K562 (cell line): Measurements from ENCODE around the gene PAF1. TPM values are rescaled to one million over a fixed set of nuclear protein-coding genes. Genes with fewer than 3 reads are reported as not detected.

Source experiments
- ATF7 ChIP-seq: fragments of 450-650 bp; IDR thresholded peaks from 2 replicates; pipeline ENCODE4 v1.7.1; 2014; ENCODE audit warnings: mild to moderate bottlenecking, moderate library complexity
- BHLHE40 ChIP-seq: IDR thresholded peaks from 2 replicates; pipeline ENCODE4 v1.6.1; 2011; ENCODE audit warnings: low read length, improper control_type of control experiment
- C11orf30 ChIP-seq: fragments of 450-650 bp; IDR thresholded peaks from 2 replicates; pipeline ENCODE4 v1.6.1; 2016; ENCODE audit warnings: low read depth, mild to moderate bottlenecking
- CCAR2 ChIP-seq: fragments of 200-400 bp; formaldehyde crosslinking; IDR thresholded peaks from 2 replicates; pipeline ENCODE4 v1.6.1; 2017; ENCODE audit warnings: mild to moderate bottlenecking, low read depth, low read length
- DMBX1 ChIP-seq: fragments of 250-450 bp; sonication (Bioruptor Pico); IDR thresholded peaks from 2 replicates; pipeline ENCODE4 v1.8.0; 2022; ENCODE audit warnings: inconsistent platforms, mild to moderate bottlenecking, moderate library complexity, borderline replicate concordance
- FOS ChIP-seq: IDR thresholded peaks from 3 replicates; pipeline ENCODE4 v1.6.1; 2011; ENCODE audit not compliant: insufficient read length; ENCODE audit errors: extremely low read depth
- HNRNPUL1 ChIP-seq: fragments of 200-400 bp; formaldehyde crosslinking; IDR thresholded peaks from 2 replicates; pipeline ENCODE4 v1.6.1; 2017; ENCODE audit warnings: low read length
- KDM4B ChIP-seq, 2 experiments: fragments of 450-650 bp in 1 of 2; sonication (generic) in 1 of 2; IDR thresholded peaks; 2 replicates each; pipeline ENCODE4 v1.6.1; 2016 to 2017; ENCODE audit warnings: borderline replicate concordance in 2 of 2, antibody characterized with exemption in 1 of 2, low read depth in 1 of 2, mild to moderate bottlenecking in 1 of 2
- KLF16 ChIP-seq: IDR thresholded peaks from 2 replicates; pipeline ENCODE4 v1.6.1; 2016; ENCODE audit warnings: antibody characterized with exemption
- MECOM ChIP-seq: fragments of 250-450 bp; sonication (Bioruptor Pico); IDR thresholded peaks from 2 replicates; pipeline ENCODE4 v1.8.0; 2022; ENCODE audit warnings: inconsistent platforms
- MXI1 ChIP-seq: IDR thresholded peaks from 2 replicates; pipeline ENCODE4 v1.6.1; 2011; ENCODE audit warnings: low read depth, mild to moderate bottlenecking, improper control_type of control experiment, low read length
- NCOA1 ChIP-seq: fragments of 450-650 bp; IDR thresholded peaks from 2 replicates; pipeline ENCODE4 v1.6.1; 2016; ENCODE audit warnings: low read depth
- NFATC3 ChIP-seq: fragments of 450-650 bp; IDR thresholded peaks from 2 replicates; pipeline ENCODE4 v1.6.1; 2017; ENCODE audit warnings: mild to moderate bottlenecking
- PCBP2 ChIP-seq: fragments of 200-400 bp; formaldehyde crosslinking; IDR thresholded peaks from 2 replicates; pipeline ENCODE4 v1.6.1; 2018; ENCODE audit warnings: low read length, low read depth, mild to moderate bottlenecking, moderate library complexity; ENCODE audit not compliant: poor library complexity, severe bottlenecking
- PRMT5 ChIP-seq: sonication (generic); formaldehyde crosslinking; IDR thresholded peaks from 2 replicates; pipeline ENCODE4 v1.5.0; 2020; ENCODE audit warnings: missing genetic modification reagents
- RFX7 ChIP-seq: fragments of 250-450 bp; sonication (Bioruptor Pico); IDR thresholded peaks from 2 replicates; pipeline ENCODE4 v1.5.1; 2021; ENCODE audit warnings: mild to moderate bottlenecking
- SMAD1 ChIP-seq: fragments of 150-350 bp; IDR thresholded peaks from 2 replicates; pipeline ENCODE4 v1.6.1; 2014; ENCODE audit warnings: low read length, low read depth; ENCODE audit not compliant: partially characterized antibody
- TAF15 ChIP-seq: fragments of 200-400 bp; formaldehyde crosslinking; IDR thresholded peaks from 2 replicates; pipeline ENCODE4 v1.6.1; 2017; ENCODE audit warnings: mild to moderate bottlenecking, low read depth, low read length, moderate library complexity
- TAF7 ChIP-seq: fragments of 450-650 bp; IDR thresholded peaks from 2 replicates; pipeline ENCODE4 v1.6.1; 2016; ENCODE audit warnings: missing genetic modification characterization, missing compliant biosample characterization
- TCF3 ChIP-seq: sonication (generic); formaldehyde crosslinking; IDR thresholded peaks from 2 replicates; pipeline ENCODE4 v1.4.0; 2020; ENCODE audit warnings: mild to moderate bottlenecking, missing genetic modification reagents
- TEAD2 ChIP-seq: fragments of 450-650 bp; IDR thresholded peaks from 2 replicates; pipeline ENCODE4 v1.6.1; 2016; ENCODE audit warnings: missing genetic modification characterization, control low read depth, missing compliant biosample characterization
- ZBTB8A ChIP-seq: fragments of 450-650 bp; IDR thresholded peaks from 2 replicates; pipeline ENCODE4 v1.6.1; 2018; ENCODE audit warnings: mild to moderate bottlenecking, moderate library complexity; ENCODE audit not compliant: partially characterized antibody
- ZNF444 ChIP-seq: fragments of 250-450 bp; sonication (Bioruptor Pico); IDR thresholded peaks from 2 replicates; pipeline ENCODE4 v1.4.0; 2020; ENCODE audit warnings: mild to moderate bottlenecking, moderate library complexity
- ZNF668 ChIP-seq: fragments of 250-450 bp; sonication (Bioruptor Pico); IDR thresholded peaks from 2 replicates; pipeline ENCODE4 v1.8.0; 2022; ENCODE audit warnings: mild to moderate bottlenecking, inconsistent platforms
- ZNF766 ChIP-seq: fragments of 200-800 bp; sonication (Bioruptor generic); conservative IDR thresholded peaks from 2 replicates; pipeline ENCODE4 v1.6.1; 2016; ENCODE audit warnings: missing genetic modification characterization, missing compliant biosample characterization
- ZSCAN32 ChIP-seq: fragments of 450-650 bp; formaldehyde crosslinking; IDR thresholded peaks from 2 replicates; pipeline ENCODE4 v1.4.0; 2020; ENCODE audit warnings: mild to moderate bottlenecking, moderate library complexity
- polyA plus RNA-seq, 8 experiments: library from polyadenylated mRNA; depleted of rRNA in 4 of 8; stranded (reverse) in 5 of 8; unstranded in 3 of 8; fragments of >200 nt; fragmentation: Nextera tagmentation in 2 of 8; fragmentation: Illumina TruSeq in 1 of 8; extraction: Ambion mirVana in 2 of 8; extraction: Trizol in 1 of 8; gene quantifications; 2 replicates each; pipeline versions ENCODE4 v1.2.1 to v1.2.3, GENCODE V29; 2011 to 2014; ENCODE audit warnings: inconsistent platforms in 1 of 8, missing spikeins in 1 of 8
- total RNA-seq, 7 experiments: library from RNA; depleted of rRNA in 6 of 7; stranded (reverse); fragments of >200 nt in 6 of 7; fragmentation: Illumina TruSeq in 2 of 7; extraction: Trizol in 2 of 7; gene quantifications; 2 replicates each; pipeline versions ENCODE4 v1.2.1 to v1.2.3, GENCODE V29; 2011 to 2021; ENCODE audit warnings: low replicate concordance in 1 of 7
- TF ChIP-seq, protein P1 (sequence below): sonication (generic); formaldehyde crosslinking; IDR thresholded peaks from 2 replicates; pipeline ENCODE4 v1.4.0; 2020; ENCODE audit warnings: mild to moderate bottlenecking, missing genetic modification reagents
- TF ChIP-seq, protein P2 (sequence below): fragments of 450-650 bp; IDR thresholded peaks from 2 replicates; pipeline ENCODE4 v1.6.1; 2016; ENCODE audit warnings: borderline replicate concordance

Gene PAF1
- total and polyA plus RNA-seq, 9 of the 15 experiments (the other 6 are each of a cell fraction or from before 2014, with no cell fraction given): 1.5 to 45.0 (median 33.8) TPM

DNA sequence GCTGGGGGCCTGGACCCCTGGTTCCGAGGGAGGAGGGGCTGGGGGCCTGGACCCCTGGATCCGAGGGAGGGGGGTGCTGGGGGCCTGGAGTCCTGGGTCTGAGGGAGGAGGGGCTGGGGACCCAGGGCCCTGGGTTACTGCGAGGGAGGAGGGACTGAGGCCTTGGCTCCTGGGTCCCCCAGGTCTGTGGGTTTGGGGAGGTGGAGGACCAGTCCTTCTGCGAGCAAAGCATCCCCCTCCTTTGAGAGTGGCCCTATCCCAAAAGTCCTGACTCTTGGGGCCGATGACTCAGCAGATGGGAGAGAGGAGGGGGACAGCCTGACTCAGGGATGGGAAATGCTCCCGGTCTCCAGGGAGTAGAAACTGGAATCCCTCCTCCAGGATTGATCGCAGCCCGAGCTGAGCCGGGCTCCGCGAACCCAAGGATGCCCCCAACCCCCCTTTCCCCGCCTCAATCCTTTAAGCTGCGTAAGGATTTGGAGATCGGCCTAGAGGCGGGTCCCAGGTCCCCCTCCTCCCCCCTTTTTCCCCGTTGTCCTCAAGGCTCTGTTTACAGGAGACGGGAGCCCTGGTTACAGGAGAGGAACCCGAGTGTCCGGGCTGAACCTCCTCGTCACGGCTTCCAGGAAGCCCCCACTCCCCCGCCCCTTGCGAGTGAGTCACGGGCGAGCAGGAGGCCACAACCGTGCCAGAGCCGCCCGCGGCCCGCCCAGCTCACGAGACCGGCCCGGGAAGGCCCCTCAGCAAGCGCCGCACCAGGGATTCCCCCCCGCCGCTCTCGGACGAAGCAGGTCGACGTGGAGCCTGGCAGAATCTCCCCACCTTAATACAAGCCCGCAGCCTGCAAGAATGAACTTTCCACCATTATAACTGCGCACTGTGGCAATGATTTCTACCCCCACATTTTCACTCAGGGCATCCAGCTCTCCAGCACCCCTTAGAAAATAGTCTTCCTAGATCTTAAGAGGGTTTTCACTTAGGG lies 12.7 kb upstream of the PAF1 start (continued):
- TF ChIP-seq, protein P1, sequence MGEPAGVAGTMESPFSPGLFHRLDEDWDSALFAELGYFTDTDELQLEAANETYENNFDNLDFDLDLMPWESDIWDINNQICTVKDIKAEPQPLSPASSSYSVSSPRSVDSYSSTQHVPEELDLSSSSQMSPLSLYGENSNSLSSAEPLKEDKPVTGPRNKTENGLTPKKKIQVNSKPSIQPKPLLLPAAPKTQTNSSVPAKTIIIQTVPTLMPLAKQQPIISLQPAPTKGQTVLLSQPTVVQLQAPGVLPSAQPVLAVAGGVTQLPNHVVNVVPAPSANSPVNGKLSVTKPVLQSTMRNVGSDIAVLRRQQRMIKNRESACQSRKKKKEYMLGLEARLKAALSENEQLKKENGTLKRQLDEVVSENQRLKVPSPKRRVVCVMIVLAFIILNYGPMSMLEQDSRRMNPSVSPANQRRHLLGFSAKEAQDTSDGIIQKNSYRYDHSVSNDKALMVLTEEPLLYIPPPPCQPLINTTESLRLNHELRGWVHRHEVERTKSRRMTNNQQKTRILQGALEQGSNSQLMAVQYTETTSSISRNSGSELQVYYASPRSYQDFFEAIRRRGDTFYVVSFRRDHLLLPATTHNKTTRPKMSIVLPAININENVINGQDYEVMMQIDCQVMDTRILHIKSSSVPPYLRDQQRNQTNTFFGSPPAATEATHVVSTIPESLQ (CRISPR knock-in tag): 0 out of 2 replicates have a peak, but pooled peaks have one; percentile 6
- TF ChIP-seq ZNF766: no peak
- no peak for TF ChIP-seq SMAD1
- no peak for TF ChIP-seq ZBTB8A
- no peak for TF ChIP-seq MXI1
- TF ChIP-seq RFX7: no peak
- TF ChIP-seq PRMT5: no peak
- TF ChIP-seq, protein P2, sequence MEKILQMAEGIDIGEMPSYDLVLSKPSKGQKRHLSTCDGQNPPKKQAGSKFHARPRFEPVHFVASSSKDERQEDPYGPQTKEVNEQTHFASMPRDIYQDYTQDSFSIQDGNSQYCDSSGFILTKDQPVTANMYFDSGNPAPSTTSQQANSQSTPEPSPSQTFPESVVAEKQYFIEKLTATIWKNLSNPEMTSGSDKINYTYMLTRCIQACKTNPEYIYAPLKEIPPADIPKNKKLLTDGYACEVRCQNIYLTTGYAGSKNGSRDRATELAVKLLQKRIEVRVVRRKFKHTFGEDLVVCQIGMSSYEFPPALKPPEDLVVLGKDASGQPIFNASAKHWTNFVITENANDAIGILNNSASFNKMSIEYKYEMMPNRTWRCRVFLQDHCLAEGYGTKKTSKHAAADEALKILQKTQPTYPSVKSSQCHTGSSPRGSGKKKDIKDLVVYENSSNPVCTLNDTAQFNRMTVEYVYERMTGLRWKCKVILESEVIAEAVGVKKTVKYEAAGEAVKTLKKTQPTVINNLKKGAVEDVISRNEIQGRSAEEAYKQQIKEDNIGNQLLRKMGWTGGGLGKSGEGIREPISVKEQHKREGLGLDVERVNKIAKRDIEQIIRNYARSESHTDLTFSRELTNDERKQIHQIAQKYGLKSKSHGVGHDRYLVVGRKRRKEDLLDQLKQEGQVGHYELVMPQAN: no peak
- TF ChIP-seq TAF7 (tag): no peak
- peak; percentile 92 for TF ChIP-seq C11orf30
- peak; percentile 100 for TF ChIP-seq BHLHE40
- no peak for TF ChIP-seq ZNF444 (CRISPR knock-in tag)
- TF ChIP-seq ATF7: peak; percentile 83
- no peak for TF ChIP-seq TCF3 (CRISPR knock-in tag)
- no peak for TF ChIP-seq NCOA1
- no peak for TF ChIP-seq KLF16
- TF ChIP-seq MECOM (CRISPR knock-in tag): no peak
- no peak for TF ChIP-seq CCAR2
- TF ChIP-seq PCBP2: no peak
- no peak for TF ChIP-seq HNRNPUL1
- no peak for TF ChIP-seq FOS
- TF ChIP-seq ZSCAN32 (CRISPR knock-in tag): no peak
- TF ChIP-seq ZNF668 (CRISPR knock-in tag): no peak
- peak; percentile 91 for TF ChIP-seq NFATC3
- TF ChIP-seq TEAD2: no peak
- TF ChIP-seq DMBX1 (CRISPR knock-in tag): no peak
- no peak for TF ChIP-seq TAF15
- TF ChIP-seq KDM4B (IDR thresholded peaks at IDR 0.05; ENCODE audit: borderline replicate concordance in 2 of 2, low read depth in 1 of 2): peak in 1 of 2 experiments; percentile 49; a peak in 1 of 4 replicates
